ENCODE measurements around the gene S100Z. TPM values are rescaled to one million over a fixed set of nuclear protein-coding genes. Genes with fewer than 3 reads are reported as not detected.

S100Z gene
- total RNA-seq, 2 experiments from 2014 or later: 0.36 to 0.81 TPM

GRCh38 chr5:76926329-76927105, 76.7 kb downstream of the S100Z start:
- CTCF ChIA-PET: interaction anchor here (0.9 to 1.0 kb wide), 2 partner anchors 24 to 33 kb away, joined by 3 read pairs; no protein-coding TSS in a partner anchor
- no peak for ATAC-seq

DNA sequence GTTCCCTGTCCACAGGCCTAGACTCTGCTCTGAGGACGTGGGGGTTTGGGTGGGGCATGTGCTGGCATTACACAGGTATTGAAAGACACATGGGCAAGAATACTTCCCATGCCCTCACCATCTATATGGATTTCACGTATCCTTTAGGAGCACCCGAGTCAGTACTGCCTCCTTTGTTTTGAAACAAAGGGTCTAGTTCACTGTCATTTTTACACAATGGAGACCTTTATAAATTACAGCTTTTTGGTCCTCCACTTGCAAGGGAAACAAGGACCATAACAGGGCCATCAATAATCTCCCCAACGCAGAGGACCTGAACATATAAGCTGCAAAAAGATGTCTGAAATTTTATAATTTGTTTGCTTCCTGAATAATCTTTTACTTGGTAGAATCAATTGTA, 78.1 kb downstream of the S100Z start:
- no peak for ATAC-seq
- H3K9me3 Mint-ChIP-seq: no peaks in the 10 kb centered on the region
- ChIA-PET POLR2A (no interaction called here), CTCF (no interaction called here)
- peaks cover 8% of the 10 kb centered on the region for H3K27me3 Mint-ChIP-seq
- H3K27ac Mint-ChIP-seq: no peak overlapping the region
- H3K4me1 Mint-ChIP-seq (ENCODE audit: low read depth): no peaks in the 10 kb centered on the region
- H3K4me3 Mint-ChIP-seq: no peak overlapping the region
- no peak for DNase-seq
- H3K36me3 Mint-ChIP-seq (ENCODE audit: low read depth): no peaks in the 10 kb centered on the region
- TF ChIP-seq, protein P1, sequence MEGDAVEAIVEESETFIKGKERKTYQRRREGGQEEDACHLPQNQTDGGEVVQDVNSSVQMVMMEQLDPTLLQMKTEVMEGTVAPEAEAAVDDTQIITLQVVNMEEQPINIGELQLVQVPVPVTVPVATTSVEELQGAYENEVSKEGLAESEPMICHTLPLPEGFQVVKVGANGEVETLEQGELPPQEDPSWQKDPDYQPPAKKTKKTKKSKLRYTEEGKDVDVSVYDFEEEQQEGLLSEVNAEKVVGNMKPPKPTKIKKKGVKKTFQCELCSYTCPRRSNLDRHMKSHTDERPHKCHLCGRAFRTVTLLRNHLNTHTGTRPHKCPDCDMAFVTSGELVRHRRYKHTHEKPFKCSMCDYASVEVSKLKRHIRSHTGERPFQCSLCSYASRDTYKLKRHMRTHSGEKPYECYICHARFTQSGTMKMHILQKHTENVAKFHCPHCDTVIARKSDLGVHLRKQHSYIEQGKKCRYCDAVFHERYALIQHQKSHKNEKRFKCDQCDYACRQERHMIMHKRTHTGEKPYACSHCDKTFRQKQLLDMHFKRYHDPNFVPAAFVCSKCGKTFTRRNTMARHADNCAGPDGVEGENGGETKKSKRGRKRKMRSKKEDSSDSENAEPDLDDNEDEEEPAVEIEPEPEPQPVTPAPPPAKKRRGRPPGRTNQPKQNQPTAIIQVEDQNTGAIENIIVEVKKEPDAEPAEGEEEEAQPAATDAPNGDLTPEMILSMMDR (IDR thresholded peaks at IDR 0.05): no peak
- intact Hi-C loops (cut with micrococcal nuclease): no loop called here

More at GRCh38 chr5:76926329-76927105, 76.7 kb downstream of the S100Z start:
- H3K4me1 Mint-ChIP-seq (ENCODE audit: low read depth): no peaks in the 10 kb centered on the region
- DNase-seq: no peak
- peaks cover 6% of the 10 kb centered on the region for H3K27me3 Mint-ChIP-seq
- no peak overlapping the region for H3K27ac Mint-ChIP-seq
- POLR2A ChIA-PET: no interaction called here
- TF ChIP-seq, protein P1 (IDR thresholded peaks at IDR 0.05): no peak
- no peak overlapping the region for H3K4me3 Mint-ChIP-seq
- H3K9me3 Mint-ChIP-seq: no peaks in the 10 kb centered on the region
- no peaks in the 10 kb centered on the region for H3K36me3 Mint-ChIP-seq (ENCODE audit: low read depth)
- intact Hi-C loops (cut with micrococcal nuclease): no loop called here

DNA sequence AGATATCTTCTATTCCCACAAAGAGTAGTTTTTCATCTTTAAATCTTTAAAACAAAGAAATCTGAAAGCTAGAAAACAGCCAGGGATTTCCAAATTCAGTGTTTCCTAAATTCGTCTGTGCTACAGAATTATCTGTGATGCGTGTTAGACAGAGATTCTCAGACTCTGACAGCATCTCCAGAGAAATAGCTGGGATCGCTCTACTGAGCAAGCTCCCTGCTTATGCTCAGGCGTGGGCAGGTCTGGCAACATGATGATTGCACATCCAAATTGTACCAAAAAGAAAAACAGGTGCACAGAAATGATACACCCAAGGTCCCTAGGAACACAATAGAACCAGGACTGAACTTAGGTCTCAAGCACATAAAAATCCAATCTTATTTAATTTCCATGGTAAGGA, 80.3 kb downstream of the S100Z start:
- POLR2A ChIA-PET: interaction anchor here (0.7 to 0.9 kb wide), 2 partner anchors 41 to 632 kb away, joined by 3 read pairs; no protein-coding TSS in a partner anchor
- no peaks in the 10 kb centered on the region for H3K36me3 Mint-ChIP-seq (ENCODE audit: low read depth)
- H3K27ac Mint-ChIP-seq: no peak overlapping the region
- ATAC-seq (no peak), DNase-seq (no peak)
- intact Hi-C loops (cut with micrococcal nuclease): no loop called here
- CTCF ChIA-PET: interaction anchor here (0.9 kb wide), 1 partner anchor 147 kb away, joined by 3 read pairs; no protein-coding TSS in a partner anchor
- H3K4me3 Mint-ChIP-seq: no peak overlapping the region
- H3K4me1 Mint-ChIP-seq (ENCODE audit: low read depth): no peaks in the 10 kb centered on the region
- no peaks in the 10 kb centered on the region for H3K9me3 Mint-ChIP-seq
- TF ChIP-seq, protein P1 (IDR thresholded peaks at IDR 0.05): no peak
- H3K27me3 Mint-ChIP-seq: peaks cover 11% of the 10 kb centered on the region

GRCh38 chr5:76938177-76938576, 88.4 kb downstream of the S100Z start:
- H3K27ac Mint-ChIP-seq: no peak overlapping the region
- H3K9me3 Mint-ChIP-seq: no peaks in the 10 kb centered on the region
- peaks cover 5% of the 10 kb centered on the region for H3K4me1 Mint-ChIP-seq (ENCODE audit: low read depth)
- no peak for DNase-seq
- H3K36me3 Mint-ChIP-seq (ENCODE audit: low read depth): no peaks in the 10 kb centered on the region
- CTCF ChIA-PET: no interaction called here
- POLR2A ChIA-PET: no interaction called here
- TF ChIP-seq, protein P1 (IDR thresholded peaks at IDR 0.05): no peak
- ATAC-seq: no peak
- H3K4me3 Mint-ChIP-seq: no peak overlapping the region
- H3K27me3 Mint-ChIP-seq: peaks cover 8% of the 10 kb centered on the region
- intact Hi-C loops (cut with micrococcal nuclease): no loop called here

GRCh38 chr5:76941000-76941399, 91.2 kb downstream of the S100Z start:
- H3K27ac Mint-ChIP-seq: no peak overlapping the region
- no peak overlapping the region for H3K4me3 Mint-ChIP-seq
- peaks cover 5% of the 10 kb centered on the region for H3K4me1 Mint-ChIP-seq (ENCODE audit: low read depth)
- intact Hi-C loops (cut with micrococcal nuclease): no loop called here
- CTCF ChIA-PET: no interaction called here
- H3K27me3 Mint-ChIP-seq: peaks cover 6% of the 10 kb centered on the region
- DNase-seq (no peak), ATAC-seq (no peak)
- no peaks in the 10 kb centered on the region for H3K36me3 Mint-ChIP-seq (ENCODE audit: low read depth)
- POLR2A ChIA-PET: no interaction called here
- no peaks in the 10 kb centered on the region for H3K9me3 Mint-ChIP-seq
- TF ChIP-seq, protein P1 (IDR thresholded peaks at IDR 0.05): no peak
